GM08714 (cell line): ENCODE measurements around the gene PLRG1.

ENCODE experiments used
- H3K4me3 ChIP-seq: fragments of 200-500 bp; sonication (Bioruptor generic); 2 replicates; pipeline ENCODE4 v1.5.1; 2014; ENCODE audit warnings: mild to moderate bottlenecking, low read length, inconsistent platforms
- ZNF274 ChIP-seq: IDR thresholded peaks from 2 replicates; pipeline ENCODE4 v1.6.1; 2012; ENCODE audit warnings: mild to moderate bottlenecking, low read depth, low read length

Gene PLRG1

GRCh38 chr4:154516318-154517029 lies 33.7 kb downstream of the PLRG1 start:
- TF ChIP-seq ZNF274 = no peak

GRCh38 chr4:154511981-154512380 lies 38.2 kb downstream of the PLRG1 start:
- H3K4me3 ChIP-seq = no peak overlapping the region
- TF ChIP-seq ZNF274 = no peak

More at GRCh38 chr4:154516318-154517029, 33.7 kb downstream of the PLRG1 start:
- no peak overlapping the region for H3K4me3 ChIP-seq

- no peak overlapping the region for H3K4me3 ChIP-seq
- no peak for TF ChIP-seq ZNF274
These were observed 38.7 kb downstream of the PLRG1 start for GRCh38 chr4:154511548-154511947.

DNA sequence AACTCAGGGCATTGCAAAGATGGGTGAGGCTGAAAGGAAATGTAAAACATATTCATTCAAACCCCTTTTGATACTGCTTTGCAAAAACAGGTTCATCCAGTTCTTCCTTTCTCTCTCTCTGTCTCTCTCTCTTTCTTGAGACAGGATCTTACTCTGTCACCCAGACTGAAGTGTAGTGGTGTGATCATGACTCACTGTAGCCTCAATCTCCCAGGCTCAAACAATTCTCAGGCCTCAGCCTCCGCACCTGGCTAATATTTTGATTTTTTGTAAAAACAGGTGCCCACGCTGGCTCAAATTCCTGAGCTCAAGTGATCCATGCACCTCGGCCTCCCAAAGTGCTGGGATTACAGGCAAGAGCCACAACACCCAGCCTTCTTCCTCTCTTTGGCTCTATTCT lies 43.0 kb downstream of the PLRG1 start:
- H3K4me3 ChIP-seq = no peak overlapping the region
- no peak for TF ChIP-seq ZNF274

DNA sequence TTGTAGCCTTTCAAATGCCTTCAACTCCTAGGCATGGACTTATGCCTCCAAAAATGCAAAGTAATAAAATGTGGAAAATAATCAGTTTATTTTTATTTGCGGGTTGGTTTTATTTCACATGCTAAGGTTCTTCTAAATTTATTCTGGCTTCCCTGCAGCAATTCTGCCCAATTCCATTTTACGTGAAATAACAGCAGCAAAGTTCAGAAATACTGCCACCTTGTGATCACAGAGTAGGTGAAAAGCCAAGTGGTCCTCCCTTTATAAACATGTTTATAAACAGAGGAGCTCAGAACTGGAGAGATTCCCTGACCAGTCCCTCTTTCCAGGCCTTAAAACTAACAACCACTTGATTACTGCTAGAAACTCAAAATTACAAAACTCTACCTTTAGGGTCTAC lies 43.9 kb downstream of the PLRG1 start:
- no peak overlapping the region for H3K4me3 ChIP-seq
- TF ChIP-seq ZNF274 = no peak

DNA sequence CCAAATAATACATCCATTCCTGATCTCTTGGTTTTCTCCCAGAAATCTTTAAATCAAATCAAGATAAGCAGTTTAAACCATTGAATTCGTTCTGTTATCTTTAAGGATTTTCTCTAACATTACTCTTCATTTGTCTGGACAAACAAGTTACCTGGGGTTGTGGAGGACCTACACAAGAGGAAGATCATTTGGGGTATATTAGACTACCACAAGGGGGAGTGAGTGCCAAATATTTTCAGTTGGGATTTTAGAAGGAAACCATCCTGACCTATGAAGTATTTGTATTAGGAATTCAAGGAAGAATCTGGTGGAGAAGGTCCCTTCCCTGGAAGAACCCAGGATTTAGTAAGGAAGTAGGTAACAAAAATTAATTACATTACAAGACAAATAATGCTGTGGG lies 46.6 kb downstream of the PLRG1 start:
- TF ChIP-seq ZNF274 = no peak
- no peak overlapping the region for H3K4me3 ChIP-seq

DNA sequence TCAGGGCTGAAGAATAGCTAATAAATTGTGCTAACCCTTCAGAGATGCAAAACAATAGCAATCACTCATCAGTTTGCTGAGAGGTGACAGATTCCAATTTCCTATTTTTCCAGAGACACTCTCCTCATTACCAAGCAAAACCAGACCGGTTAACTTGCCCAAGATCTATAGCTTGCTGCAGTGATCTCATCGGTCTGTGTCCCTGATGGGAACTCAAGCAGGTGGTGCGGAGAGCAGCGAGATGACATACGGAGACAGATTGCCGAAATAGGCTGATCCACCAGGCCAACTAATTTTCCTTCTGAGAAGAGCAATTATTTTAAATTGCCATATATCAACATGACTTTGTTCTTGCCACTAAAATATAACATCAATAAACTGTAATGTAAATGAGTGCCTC lies 48.1 kb downstream of the PLRG1 start:
- TF ChIP-seq ZNF274 = no peak
- H3K4me3 ChIP-seq = no peak overlapping the region

GRCh38 chr4:154497889-154498288 lies 52.3 kb downstream of the PLRG1 start:
- H3K4me3 ChIP-seq = no peak overlapping the region
- no peak for TF ChIP-seq ZNF274

GRCh38 chr4:154495867-154496266 lies 54.3 kb downstream of the PLRG1 start:
- TF ChIP-seq ZNF274 = no peak
- H3K4me3 ChIP-seq = no peak overlapping the region

DNA sequence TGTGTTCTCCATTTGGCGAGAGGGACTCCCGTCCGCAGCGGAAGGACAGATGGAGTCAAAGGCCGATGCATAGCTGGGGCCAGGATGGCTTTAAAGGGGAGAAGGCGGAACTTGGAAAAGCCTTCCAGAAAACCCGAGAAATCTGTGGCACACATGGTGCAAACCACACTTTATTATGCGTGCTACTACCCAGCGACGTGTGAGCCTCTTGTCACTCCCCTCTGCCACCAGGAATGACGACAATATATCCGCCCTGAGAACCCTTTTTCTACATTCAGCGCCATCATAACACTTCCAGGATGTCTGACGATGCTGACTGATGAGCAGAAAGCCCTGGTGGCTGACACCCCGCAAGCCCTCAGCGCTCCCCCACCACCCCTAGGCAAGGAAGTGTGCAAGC lies 57.9 kb downstream of the PLRG1 start:
- TF ChIP-seq ZNF274 = no peak
- no peak overlapping the region; the same call in 1 of the 2 replicates for H3K4me3 ChIP-seq

- no peak for TF ChIP-seq ZNF274
- peak within 1 kb of the TSS; percentile 57; the same call in 1 of the 2 replicates for H3K4me3 ChIP-seq
These were observed 58.6 kb downstream of the PLRG1 start, which contains the start of gene DCHS2 for GRCh38 chr4:154491341-154492271. Gene DCHS2 (minus strand): TSS chr4:154491799. CDS start chr4:154491355, 444 bp downstream.

- peak overlapping the region; percentile 57; the same call in 1 of the 2 replicates for H3K4me3 ChIP-seq
- TF ChIP-seq ZNF274 = no peak
These were observed 59.4 kb downstream of the PLRG1 start for GRCh38 chr4:154490583-154491340.

- no peak for TF ChIP-seq ZNF274
- H3K4me3 ChIP-seq = peak overlapping the region; percentile 57; the same call in 1 of the 2 replicates
These were observed 60.0 kb downstream of the PLRG1 start for GRCh38 chr4:154490234-154490582.
